ENCODE data around the gene EIF4H. TPM values are rescaled to one million over a fixed set of nuclear protein-coding genes. Genes with fewer than 3 reads are reported as not detected.

Gene EIF4H
- total and polyA plus RNA-seq, 2 experiments from 2014 or later, result 183 to 309 TPM

GRCh38 chr7:74228951-74229900, 55.1 kb downstream of the EIF4H start (continued):
- TF ChIP-seq ZNF462 (CRISPR knock-in tag; IDR thresholded peaks at IDR 0.05) (no peak), POLR2AphosphoS5 (IDR thresholded peaks at IDR 0.05; ENCODE audit: low read depth) (no peak), CREB1 (CRISPR knock-in tag; IDR thresholded peaks at IDR 0.05; ENCODE audit: low read depth) (no peak)

- H3K4me3 ChIP-seq, result no peak overlapping the region
- H3K36me3 Mint-ChIP-seq (ENCODE audit: low read depth), result peaks cover 75% of the 10 kb centered on the region
Measured at GRCh38 chr7:74230446-74231231, 56.5 kb downstream of the EIF4H start.

More at GRCh38 chr7:74230446-74231231, 56.5 kb downstream of the EIF4H start:
- Histone ChIP-seq H3K79me2 (replicated peaks; ENCODE audit: insufficient read depth) (no peaks in the 10 kb centered on the region), H3K4me1 (ENCODE audit: insufficient read depth) (no peaks in the 10 kb centered on the region), H2AFZ (no peak overlapping the region), H4K20me1 (replicated peaks; ENCODE audit: insufficient read depth) (0 out of 2 replicates have a peak, but pooled peaks cover 3% of the 10 kb centered on the region), H3F3A (replicated peaks; ENCODE audit: low read depth) (peaks cover 5% of the 10 kb centered on the region; the same call in 1 of the 2 replicates), H3K27ac (ENCODE audit: low read depth) (no peak overlapping the region), H3K27me3 (ENCODE audit: insufficient read depth) (no peaks in the 10 kb centered on the region), H3K4me2 (no peak overlapping the region), H3K9me2 (ENCODE audit: insufficient read depth) (no peaks in the 10 kb centered on the region), H3K36me3 (ENCODE audit: insufficient read depth) (peaks cover 39% of the 10 kb centered on the region)
- Mint-ChIP-seq H3K27me3 (ENCODE audit: insufficient read depth, low read depth, poor library complexity) (peaks cover 4% of the 10 kb centered on the region), H3K27ac (no peak overlapping the region; the same call in 1 of the 2 replicates), H3K4me1 (no peaks in the 10 kb centered on the region), H3K9me3 (no peaks in the 10 kb centered on the region), H3K4me3 (no peak overlapping the region)
- no peak for TF ChIP-seq NANOG (IDR thresholded peaks at IDR 0.05; ENCODE audit: borderline replicate concordance)
- no peak for TF ChIP-seq ZNF114 (CRISPR knock-in tag; IDR thresholded peaks at IDR 0.05)
- TF ChIP-seq EZH2phosphoT487 (IDR thresholded peaks at IDR 0.05; ENCODE audit: unreplicated experiment), result no peak
- ATAC-seq, result no peak
- no peak for DNase-seq (ENCODE audit: low spot score)

All from GM23338 (cell line).